Endothelial cell of hepatic sinusoid (primary cell): ENCODE measurements around the gene DIAPH1.

Source experiments
- in situ Hi-C: cut with HindIII; loops from 2 replicates; pipeline ENCODE4 v1.10.0; 2017; ENCODE audit warnings: low sequenced_read_pairs

The DIAPH1 gene

GRCh38 chr5:141489841-141490240, 129.0 kb downstream of the DIAPH1 start:
- in situ Hi-C loops = loop anchor here (5.0 kb wide), 1 partner anchor 32 kb away; no protein-coding TSS in a partner anchor

- in situ Hi-C loops = loop anchor here (5.0 kb wide), 1 partner anchor 33 kb away; no protein-coding TSS in a partner anchor
Observed at GRCh38 chr5:141488591-141489561, 129.9 kb downstream of the DIAPH1 start, which contains the start of gene PCDHGC5. Gene PCDHGC5 (plus strand): TSS chr5:141489081. CDS start chr5:141489241, 160 bp downstream.

- in situ Hi-C loops = loop anchor here (5.0 kb wide), 1 partner anchor 35 kb away; no protein-coding TSS in a partner anchor
Observed at GRCh38 chr5:141487131-141487530, 131.7 kb downstream of the DIAPH1 start.

- in situ Hi-C loops = loop anchor here (5.0 kb wide), 1 partner anchor 36 kb away; no protein-coding TSS in a partner anchor
Observed at GRCh38 chr5:141486091-141486490, 132.7 kb downstream of the DIAPH1 start.

GRCh38 chr5:141485321-141486055, 133.3 kb downstream of the DIAPH1 start:
- in situ Hi-C loops = loop anchor here (5.0 kb wide), 1 partner anchor 37 kb away; no protein-coding TSS in a partner anchor

- in situ Hi-C loops = loop anchor here (5.0 kb wide), 1 partner anchor 38 kb away; no protein-coding TSS in a partner anchor
Observed at GRCh38 chr5:141484641-141485311, 134.0 kb downstream of the DIAPH1 start, which contains the start of gene PCDHGC4. Gene PCDHGC4 (plus strand): TSS chr5:141485030. CDS start chr5:141485174, 144 bp downstream.

- in situ Hi-C loops = no loop called here
Observed at GRCh38 chr5:141484310-141484640, 134.5 kb downstream of the DIAPH1 start.

- in situ Hi-C loops = no loop called here
Observed at GRCh38 chr5:141483902-141484301, 134.9 kb downstream of the DIAPH1 start.

- in situ Hi-C loops = no loop called here
Observed at GRCh38 chr5:141479776-141480175, 139.0 kb downstream of the DIAPH1 start.

GRCh38 chr5:141478321-141478945, 140.4 kb downstream of the DIAPH1 start:
- in situ Hi-C loops = no loop called here

- in situ Hi-C loops = no loop called here
Observed at GRCh38 chr5:141477815-141478214, 141.0 kb downstream of the DIAPH1 start.

- in situ Hi-C loops = no loop called here
Observed at GRCh38 chr5:141477044-141477575, 141.7 kb downstream of the DIAPH1 start.

GRCh38 chr5:141476132-141476911, 142.5 kb downstream of the DIAPH1 start:
- in situ Hi-C loops = no loop called here

GRCh38 chr5:141475625-141476131, 143.1 kb downstream of the DIAPH1 start, which contains the start of gene PCDHGC3:
Gene PCDHGC3 (plus strand): TSS chr5:141475966. CDS start chr5:141476117, 151 bp downstream.
- in situ Hi-C loops = no loop called here

- in situ Hi-C loops = no loop called here
Observed at GRCh38 chr5:141465351-141465750, 153.4 kb downstream of the DIAPH1 start.
